Chondrocyte (in vitro differentiated cells): ENCODE measurements around the gene SUGCT. TPM values are rescaled to one million over a fixed set of nuclear protein-coding genes. Genes with fewer than 3 reads are reported as not detected.

Source experiments
- DNase-seq: peaks from one replicate; pipeline ENCODE4 v3.0.0; 2021; ENCODE audit warnings: mixed read lengths, low spot score
- H3K27ac Mint-ChIP-seq: one replicate; pipeline ENCODE4 v1.8.0; 2021; ENCODE audit warnings: mild to moderate bottlenecking, moderate library complexity, mixed read lengths; ENCODE audit not compliant: unreplicated experiment
- H3K27me3 Mint-ChIP-seq: 2 replicates; pipeline ENCODE4 v1.8.0; 2021; ENCODE audit warnings: low read depth, mixed read lengths
- H3K36me3 Mint-ChIP-seq: 2 replicates; pipeline ENCODE4 v1.8.0; 2021; ENCODE audit warnings: low read depth, mixed read lengths
- H3K4me1 Mint-ChIP-seq: 2 replicates; pipeline ENCODE4 v1.8.0; 2021; ENCODE audit warnings: low read depth, mild to moderate bottlenecking, mixed read lengths
- H3K4me3 Mint-ChIP-seq: one replicate; pipeline ENCODE4 v1.8.0; 2021; ENCODE audit warnings: mild to moderate bottlenecking, moderate library complexity, mixed read lengths; ENCODE audit not compliant: unreplicated experiment
- H3K9me3 Mint-ChIP-seq: 2 replicates; pipeline ENCODE4 v1.8.0; 2021; ENCODE audit warnings: low read depth, mixed read lengths
- CTCF ChIP-seq: fragments of 200-600 bp; sonication (generic); IDR thresholded peaks from 2 replicates; pipeline ENCODE4 v1.5.0; 2021; ENCODE audit warnings: antibody characterized with exemption, mild to moderate bottlenecking, moderate library complexity
- total RNA-seq: library from RNA; stranded (reverse); gene quantifications from 3 replicates; pipeline ENCODE4 v1.2.1, GENCODE V29; 2021

SUGCT gene
- total RNA-seq, 1 donor from 2014 or later: 34.4 TPM

GRCh38 chr7:40850017-40850416 is 715.2 kb downstream of the SUGCT start:
- no peaks in the 10 kb centered on the region for H3K9me3 Mint-ChIP-seq
- peaks cover 10% of the 10 kb centered on the region for H3K4me1 Mint-ChIP-seq
- no peak overlapping the region for H3K27ac Mint-ChIP-seq
- H3K4me3 Mint-ChIP-seq: no peak overlapping the region
- no peak for DNase-seq
- H3K36me3 Mint-ChIP-seq: no peaks in the 10 kb centered on the region
- H3K27me3 Mint-ChIP-seq: no peaks in the 10 kb centered on the region
- no peak for TF ChIP-seq CTCF

GRCh38 chr7:40851001-40851400 is 716.2 kb downstream of the SUGCT start:
- Mint-ChIP-seq H3K4me3 (no peak overlapping the region), H3K4me1 (peaks cover 5% of the 10 kb centered on the region), H3K36me3 (peaks cover 3% of the 10 kb centered on the region), H3K9me3 (no peaks in the 10 kb centered on the region), H3K27ac (no peak overlapping the region), H3K27me3 (no peaks in the 10 kb centered on the region)
- no peak for DNase-seq
- no peak for TF ChIP-seq CTCF

GRCh38 chr7:40859076-40859475 is 724.3 kb downstream of the SUGCT start:
- H3K4me1 Mint-ChIP-seq: no peaks in the 10 kb centered on the region
- no peak overlapping the region for H3K27ac Mint-ChIP-seq
- H3K9me3 Mint-ChIP-seq: no peaks in the 10 kb centered on the region
- TF ChIP-seq CTCF: no peak
- no peak for DNase-seq
- no peaks in the 10 kb centered on the region for H3K27me3 Mint-ChIP-seq
- no peak overlapping the region for H3K4me3 Mint-ChIP-seq
- peaks cover 8% of the 10 kb centered on the region for H3K36me3 Mint-ChIP-seq

- Mint-ChIP-seq H3K27ac (no peak overlapping the region), H3K4me3 (no peak overlapping the region), H3K27me3 (no peaks in the 10 kb centered on the region), H3K9me3 (no peaks in the 10 kb centered on the region), H3K36me3 (peaks cover 10% of the 10 kb centered on the region), H3K4me1 (peaks cover 1% of the 10 kb centered on the region)
- TF ChIP-seq CTCF: no peak
- no peak for DNase-seq
These were observed 725.2 kb downstream of the SUGCT start for GRCh38 chr7:40859965-40860543.

- no peak for DNase-seq
- Mint-ChIP-seq H3K36me3 (peaks cover 16% of the 10 kb centered on the region), H3K9me3 (peaks cover 11% of the 10 kb centered on the region), H3K4me1 (peaks cover 20% of the 10 kb centered on the region), H3K4me3 (no peak overlapping the region), H3K27me3 (no peaks in the 10 kb centered on the region), H3K27ac (peak overlapping the region; percentile 8)
- no peak for TF ChIP-seq CTCF
These were observed 730.8 kb downstream of the SUGCT start for GRCh38 chr7:40865441-40866233.
